CD4-positive, alpha-beta T cell treated with Interleukin-6 for 4 hours (primary cell): Measurements from ENCODE around the gene RARB.

ENCODE experiments used
- DNase-seq: peaks from one replicate; pipeline ENCODE4 v3.0.0-alpha.2; 2020; ENCODE audit warnings: mixed read lengths

RARB gene

DNA sequence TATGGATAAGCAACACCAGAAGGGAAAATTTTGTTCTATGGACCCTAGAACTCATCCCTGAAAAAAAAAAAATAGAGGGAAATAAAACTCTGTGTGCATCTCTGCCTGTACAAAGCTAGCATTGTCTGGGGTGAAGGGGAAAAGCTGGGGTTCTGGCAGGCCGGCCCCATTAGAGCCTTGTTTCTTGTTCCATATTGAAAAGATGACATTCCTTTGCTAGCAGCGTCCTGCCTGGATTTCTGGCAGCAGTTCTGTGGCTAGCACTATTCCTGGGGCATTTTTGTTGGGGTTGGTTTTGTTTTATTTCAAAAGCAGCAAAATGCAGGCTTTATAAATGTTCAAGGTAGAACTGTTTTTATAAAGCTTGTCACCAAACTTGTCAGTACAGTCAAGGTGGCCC lies 45.2 kb downstream of the RARB start:
- DNase-seq, result no peak

GRCh38 chr3:25474052-25474451 lies 46.0 kb downstream of the RARB start:
- DNase-seq, result no peak

DNA sequence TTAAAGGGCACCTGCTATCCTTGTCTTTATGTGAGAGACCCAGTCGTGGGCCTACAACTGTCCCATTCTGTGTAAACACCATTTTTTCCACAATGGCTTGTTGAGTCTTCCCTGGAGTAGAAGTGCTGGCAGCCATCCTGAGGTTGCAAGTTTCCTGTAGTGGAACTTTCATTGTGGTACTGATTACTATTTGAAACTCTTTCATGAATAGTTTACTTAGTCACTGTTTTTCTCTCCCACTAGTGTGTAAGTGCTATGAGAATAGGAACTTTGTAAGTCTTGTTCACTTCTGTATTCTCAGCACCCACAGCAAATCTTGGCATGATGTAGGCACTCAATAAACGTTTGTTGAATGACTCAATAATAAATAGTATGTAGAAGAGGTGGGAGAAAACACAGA lies 48.6 kb downstream of the RARB start:
- DNase-seq, result no peak

GRCh38 chr3:25478211-25478757 lies 50.2 kb downstream of the RARB start:
- no peak for DNase-seq

DNA sequence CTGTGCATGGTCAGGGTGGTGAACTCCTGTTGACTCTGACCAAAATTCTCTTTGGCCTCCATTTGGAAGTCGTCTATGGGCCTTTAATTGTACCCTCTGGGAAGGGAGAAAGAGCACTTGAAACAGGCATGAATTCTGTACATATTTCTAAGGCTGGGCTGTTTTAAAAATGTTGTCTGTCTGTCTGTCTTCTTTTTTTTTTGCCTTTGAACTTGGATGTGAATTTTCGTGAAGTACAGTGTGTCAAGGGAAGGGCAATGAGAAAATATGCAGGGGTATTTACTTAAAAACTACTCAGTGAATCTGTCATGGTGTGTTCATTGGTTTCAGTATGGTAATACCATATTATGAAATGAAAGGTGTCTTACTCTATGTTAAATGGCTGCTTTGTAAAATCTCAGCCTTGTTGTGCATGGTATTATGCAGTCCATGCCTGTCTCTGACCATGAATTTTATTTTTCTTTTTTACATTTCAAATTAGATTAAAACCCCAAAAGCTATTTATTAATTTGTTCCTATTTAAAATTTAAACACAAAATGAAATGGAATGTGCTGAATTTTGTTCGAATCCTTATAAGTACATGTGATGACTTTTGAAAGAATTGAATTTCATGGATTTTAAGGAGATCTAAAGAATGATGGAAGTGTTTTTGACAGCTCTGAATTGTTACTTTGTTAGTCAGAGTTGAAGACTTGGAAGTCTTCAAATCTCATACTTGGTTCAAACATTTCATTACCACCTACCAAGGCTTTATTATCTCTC lies 51.1 kb downstream of the RARB start:
- no peak for DNase-seq

DNA sequence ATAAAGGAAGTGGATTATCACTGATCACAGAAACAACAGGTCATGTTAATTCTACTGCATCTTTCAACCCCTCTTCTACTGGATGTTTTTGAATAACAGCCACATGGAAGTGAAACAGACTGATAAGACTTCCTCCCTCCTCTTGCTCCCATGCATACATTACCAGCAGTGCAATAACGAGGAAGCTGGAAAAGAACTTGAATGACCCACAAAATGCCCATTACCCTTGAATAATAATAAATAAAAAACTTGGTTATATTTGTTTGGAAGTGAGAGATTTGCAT lies 51.6 kb downstream of the RARB start:
- no peak for DNase-seq

DNA sequence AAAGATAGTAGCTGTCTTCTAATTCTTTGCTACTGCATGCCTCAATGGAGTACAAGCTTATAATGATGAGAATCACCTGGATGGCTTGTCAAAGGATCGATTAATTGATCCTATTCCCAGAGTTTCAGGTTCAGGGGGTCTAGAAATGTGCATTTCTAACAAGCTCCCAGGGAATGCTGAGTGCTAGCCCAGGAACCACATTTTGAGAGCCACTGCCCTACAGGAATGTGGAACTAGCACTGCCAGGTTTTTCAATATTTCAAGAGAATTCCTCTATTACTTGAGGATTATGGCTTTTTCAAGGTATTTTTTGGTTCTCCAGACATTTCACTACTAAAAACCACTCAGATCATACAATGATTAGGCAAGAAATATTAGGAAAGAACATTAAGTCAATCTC lies 52.7 kb downstream of the RARB start:
- no peak for DNase-seq

DNA sequence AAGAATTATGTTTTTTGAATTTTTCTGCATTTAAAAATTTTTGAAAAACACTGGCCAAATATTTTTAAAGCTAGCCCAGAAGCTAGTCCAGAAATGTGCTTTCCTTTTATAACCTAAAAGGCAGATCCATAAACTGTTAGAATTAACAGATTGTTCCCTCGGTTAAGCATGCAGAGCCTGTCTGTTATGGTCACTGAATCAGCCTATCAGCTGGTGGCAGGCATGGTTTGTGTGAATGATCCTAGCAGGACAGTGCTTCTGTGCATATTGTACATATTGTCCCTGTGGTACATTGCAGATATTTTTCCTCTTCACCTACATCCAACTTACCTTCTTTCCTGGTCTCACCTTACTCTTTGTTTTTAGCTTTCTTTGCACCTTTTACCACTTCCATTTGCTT lies 53.3 kb downstream of the RARB start:
- no peak for DNase-seq

GRCh38 chr3:25483456-25483855 lies 55.4 kb downstream of the RARB start:
- DNase-seq, result no peak

DNA sequence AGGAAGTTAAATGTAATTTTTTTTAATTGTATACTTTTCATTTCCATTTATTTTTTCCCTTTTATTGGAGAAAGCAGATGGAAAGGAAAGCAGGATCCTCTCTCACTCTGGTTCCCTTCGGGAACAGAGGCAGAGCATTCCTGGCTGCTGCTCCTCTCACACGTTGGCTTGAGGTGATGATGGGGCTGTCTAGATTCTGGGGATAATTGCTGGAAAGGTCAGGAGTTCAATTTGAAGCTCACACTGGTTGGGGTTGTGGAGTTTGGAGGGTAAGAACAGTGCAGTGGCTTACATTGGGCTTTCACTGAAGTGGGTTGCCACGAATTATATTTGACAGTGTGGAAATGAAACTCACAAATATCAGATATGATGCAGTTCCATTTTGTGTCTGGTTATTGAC lies 57.6 kb downstream of the RARB start:
- DNase-seq, result no peak

- no peak for DNase-seq
Measured at GRCh38 chr3:25486932-25487331, 58.9 kb downstream of the RARB start.

DNA sequence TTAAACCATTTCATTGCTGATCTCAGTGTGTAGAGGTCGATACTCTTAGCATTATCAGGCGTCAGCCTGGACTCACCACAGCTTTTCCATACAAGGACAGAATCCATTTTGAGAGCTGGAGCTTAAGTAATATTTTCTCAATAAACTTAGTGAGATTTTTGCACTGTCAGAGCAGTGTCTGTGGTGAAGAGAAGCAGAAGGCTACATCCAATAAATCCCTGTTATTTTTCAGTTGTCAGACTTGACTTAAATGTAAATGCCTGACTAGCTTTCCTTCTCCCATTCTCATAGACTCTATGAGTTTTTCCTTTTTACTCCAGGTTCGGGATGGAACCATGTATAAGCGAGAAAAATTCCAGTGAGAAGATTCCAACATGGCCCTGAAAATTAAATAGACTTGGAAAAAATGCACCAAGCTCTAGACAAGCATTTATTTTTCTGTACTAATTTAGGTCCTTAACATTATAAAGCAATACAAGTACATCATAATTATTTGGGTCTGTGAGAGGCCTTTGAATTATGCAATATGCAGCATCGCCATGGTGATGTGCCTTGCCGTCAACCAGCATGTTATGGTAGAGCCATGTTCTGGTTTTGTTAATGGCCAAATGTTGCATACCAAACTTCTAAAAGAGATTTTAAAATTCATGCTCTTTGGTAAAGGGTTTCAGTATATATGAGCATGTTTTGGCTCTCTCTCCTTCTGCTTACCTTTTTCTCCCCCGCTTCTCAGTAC lies 62.0 kb downstream of the RARB start:
- DNase-seq, result no peak

- no peak for DNase-seq
Measured at GRCh38 chr3:25493246-25493645, 65.2 kb downstream of the RARB start.

DNA sequence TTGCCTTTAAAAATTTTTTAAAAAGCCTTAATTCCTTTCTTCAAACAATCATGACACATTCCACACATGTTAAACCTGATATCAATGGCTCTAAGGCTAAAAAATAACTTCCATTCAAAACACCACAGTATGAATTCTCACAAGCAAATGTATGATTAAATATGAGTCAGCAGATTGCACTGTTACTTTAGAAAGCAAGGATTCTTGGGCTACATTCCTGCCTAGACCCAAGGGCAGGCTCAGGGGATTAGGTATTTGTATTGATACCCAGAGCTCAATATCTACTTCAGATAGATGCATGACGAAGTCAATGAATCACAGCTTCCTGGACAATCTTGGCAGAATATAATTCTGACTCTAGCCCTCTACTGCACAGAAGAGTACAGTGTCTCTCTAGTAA lies 65.7 kb downstream of the RARB start:
- DNase-seq, result no peak

GRCh38 chr3:25495304-25495703 lies 67.2 kb downstream of the RARB start:
- no peak for DNase-seq

DNA sequence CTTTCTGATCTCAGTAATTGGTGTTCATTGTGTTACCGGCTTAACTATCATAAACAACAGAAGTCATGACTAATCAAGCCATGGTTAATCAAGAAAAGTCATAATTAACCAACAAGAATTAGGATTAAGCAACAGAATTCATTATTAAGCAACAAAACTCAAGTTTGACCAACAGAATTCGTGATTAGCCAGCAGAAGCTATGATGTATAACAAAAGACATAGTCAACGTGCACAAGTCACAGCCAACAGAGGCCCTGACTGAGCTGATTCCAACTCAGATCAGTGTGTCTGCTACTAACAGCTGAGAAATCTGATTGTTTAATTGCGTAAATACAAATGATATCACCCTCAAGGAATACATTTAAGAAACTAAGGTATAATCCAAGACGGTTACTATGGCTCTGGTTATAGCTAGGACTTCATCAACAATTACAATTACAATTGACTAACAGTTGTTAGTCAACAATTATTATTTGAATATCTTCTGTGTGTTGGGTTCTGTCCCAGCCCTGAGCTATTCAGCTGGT lies 67.7 kb downstream of the RARB start:
- DNase-seq, result no peak

DNA sequence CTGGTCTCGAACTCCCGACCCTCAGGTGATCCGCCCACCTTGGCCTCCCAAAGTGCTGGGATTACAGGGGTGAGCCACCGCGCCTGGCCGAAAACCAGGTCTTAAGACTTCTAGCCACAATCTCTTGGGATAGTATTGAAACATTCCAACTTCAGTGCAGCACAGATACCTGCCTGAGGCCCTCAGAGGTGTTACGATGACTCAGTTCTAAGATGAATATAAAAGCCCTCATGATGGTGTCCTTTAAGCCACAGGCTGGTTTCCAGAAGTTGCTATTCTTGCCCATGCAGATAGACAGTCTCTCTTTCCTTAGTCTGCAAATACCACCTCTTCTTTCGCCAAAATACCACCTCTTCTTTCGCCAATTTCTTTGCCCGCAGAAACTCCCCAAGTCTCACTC lies 69.0 kb downstream of the RARB start:
- no peak for DNase-seq

- no peak for DNase-seq
Measured at GRCh38 chr3:25500706-25501210, 72.7 kb downstream of the RARB start.

GRCh38 chr3:25502233-25502632 lies 74.2 kb downstream of the RARB start:
- no peak for DNase-seq

- DNase-seq, result no peak
Measured at GRCh38 chr3:25503898-25504301, 75.8 kb downstream of the RARB start.

GRCh38 chr3:25505581-25505980 lies 77.5 kb downstream of the RARB start:
- no peak for DNase-seq

GRCh38 chr3:25507811-25508210 lies 79.7 kb downstream of the RARB start:
- no peak for DNase-seq

GRCh38 chr3:25508433-25508832 lies 80.4 kb downstream of the RARB start:
- no peak for DNase-seq

- DNase-seq, result no peak
Measured at GRCh38 chr3:25508901-25509300, 80.8 kb downstream of the RARB start.
